GM12891 (cell line): ENCODE data around the gene GDF11.

Source experiments
- PAX5 ChIP-seq: IDR thresholded peaks from 2 replicates; pipeline ENCODE4 v1.6.1; 2011; ENCODE audit warnings: low read length, moderate library complexity, mild to moderate bottlenecking; ENCODE audit not compliant: insufficient read depth, severe bottlenecking
- POLR2A ChIP-seq: IDR thresholded peaks from 2 replicates; pipeline ENCODE4 v1.6.1; 2011; ENCODE audit warnings: low read depth, low read length, control low read depth
- SPI1 ChIP-seq: IDR thresholded peaks from 2 replicates; pipeline ENCODE4 v1.6.1; 2011; ENCODE audit warnings: low read depth, low read length, control low read depth

DNA sequence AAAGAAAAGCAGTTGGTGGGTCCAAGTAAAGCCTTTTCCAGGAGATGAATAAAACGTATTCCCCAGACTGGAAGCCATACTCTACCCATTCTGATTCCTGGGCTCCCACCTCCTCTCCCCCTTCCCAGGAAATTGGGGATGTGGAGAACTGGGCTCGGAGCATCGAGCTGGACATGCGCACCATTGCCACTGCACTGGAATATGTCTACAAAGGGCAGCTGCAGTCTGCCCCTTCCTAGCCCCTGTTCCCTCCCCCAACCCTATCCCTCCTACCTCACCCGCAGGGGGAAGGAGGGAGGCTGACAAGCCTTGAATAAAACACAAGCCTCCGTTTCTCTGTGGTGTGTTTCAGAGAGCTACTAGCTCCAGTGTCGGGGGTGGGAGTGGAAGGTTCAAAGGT is 23.6 kb upstream of the GDF11 start:
- TF ChIP-seq POLR2A (no peak), PAX5 (no peak), SPI1 (no peak)
